ENCODE results near the gene ADAM8. TPM values are rescaled to one million over a fixed set of nuclear protein-coding genes. Genes with fewer than 3 reads are reported as not detected.

The ADAM8 gene
- total RNA-seq, 1 experiment from 2014 or later: 3.7 TPM

DNA sequence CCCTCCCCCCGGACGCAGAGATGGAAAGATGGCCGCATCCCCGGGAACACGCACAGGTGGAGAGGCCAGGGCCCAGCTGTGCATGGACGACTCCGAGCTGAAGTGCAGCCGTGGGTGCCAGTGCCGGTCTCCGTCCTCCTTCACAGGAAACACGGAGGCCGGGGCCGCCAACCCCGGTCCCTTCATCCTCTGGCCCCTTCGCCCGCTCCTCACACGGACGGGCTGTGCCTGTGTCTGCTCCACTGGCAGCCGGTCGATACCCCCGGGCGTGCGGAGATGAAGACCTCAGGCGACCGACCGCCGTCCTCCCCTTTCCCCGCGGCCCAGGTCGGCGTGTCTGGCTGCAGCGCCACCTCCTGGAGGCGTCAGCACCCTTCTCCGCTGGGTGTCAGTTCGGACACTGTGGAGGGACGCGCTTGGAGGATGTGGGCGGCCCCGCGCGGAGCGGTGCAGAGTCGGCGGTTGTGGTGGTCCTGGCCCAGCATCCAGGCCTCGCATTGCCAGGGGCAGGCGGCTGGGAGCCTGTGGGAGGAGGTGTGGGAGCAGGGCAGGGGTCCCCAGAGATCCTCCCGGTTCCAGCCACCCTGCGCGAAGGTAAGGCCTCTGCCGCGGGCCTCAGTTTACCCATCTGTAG lies 41.9 kb upstream of the ADAM8 start:
- Histone ChIP-seq H3K27me3 (ENCODE audit: control insufficient read depth, insufficient read depth, low read length) (no peaks in the 10 kb centered on the region), H3K36me3 (ENCODE audit: control insufficient read depth, insufficient read depth, low read length) (no peaks in the 10 kb centered on the region), H3K4me1 (ENCODE audit: control insufficient read depth, insufficient read depth, low read length) (no peaks in the 10 kb centered on the region), H3K9me3 (ENCODE audit: control insufficient read depth, insufficient read depth, low read depth, low read length) (no peaks in the 10 kb centered on the region), H3K4me3 (ENCODE audit: low read depth in 2 of 2, low read length in 2 of 2) (peak overlapping the region; percentile 57 to 61), H3K27ac (ENCODE audit: low read length) (no peak overlapping the region; the same call in 1 of the 2 replicates)
- TF ChIP-seq, protein P1, sequence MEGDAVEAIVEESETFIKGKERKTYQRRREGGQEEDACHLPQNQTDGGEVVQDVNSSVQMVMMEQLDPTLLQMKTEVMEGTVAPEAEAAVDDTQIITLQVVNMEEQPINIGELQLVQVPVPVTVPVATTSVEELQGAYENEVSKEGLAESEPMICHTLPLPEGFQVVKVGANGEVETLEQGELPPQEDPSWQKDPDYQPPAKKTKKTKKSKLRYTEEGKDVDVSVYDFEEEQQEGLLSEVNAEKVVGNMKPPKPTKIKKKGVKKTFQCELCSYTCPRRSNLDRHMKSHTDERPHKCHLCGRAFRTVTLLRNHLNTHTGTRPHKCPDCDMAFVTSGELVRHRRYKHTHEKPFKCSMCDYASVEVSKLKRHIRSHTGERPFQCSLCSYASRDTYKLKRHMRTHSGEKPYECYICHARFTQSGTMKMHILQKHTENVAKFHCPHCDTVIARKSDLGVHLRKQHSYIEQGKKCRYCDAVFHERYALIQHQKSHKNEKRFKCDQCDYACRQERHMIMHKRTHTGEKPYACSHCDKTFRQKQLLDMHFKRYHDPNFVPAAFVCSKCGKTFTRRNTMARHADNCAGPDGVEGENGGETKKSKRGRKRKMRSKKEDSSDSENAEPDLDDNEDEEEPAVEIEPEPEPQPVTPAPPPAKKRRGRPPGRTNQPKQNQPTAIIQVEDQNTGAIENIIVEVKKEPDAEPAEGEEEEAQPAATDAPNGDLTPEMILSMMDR (IDR thresholded peaks at IDR 0.05): peak; percentile 96
- TF ChIP-seq, protein P2, sequence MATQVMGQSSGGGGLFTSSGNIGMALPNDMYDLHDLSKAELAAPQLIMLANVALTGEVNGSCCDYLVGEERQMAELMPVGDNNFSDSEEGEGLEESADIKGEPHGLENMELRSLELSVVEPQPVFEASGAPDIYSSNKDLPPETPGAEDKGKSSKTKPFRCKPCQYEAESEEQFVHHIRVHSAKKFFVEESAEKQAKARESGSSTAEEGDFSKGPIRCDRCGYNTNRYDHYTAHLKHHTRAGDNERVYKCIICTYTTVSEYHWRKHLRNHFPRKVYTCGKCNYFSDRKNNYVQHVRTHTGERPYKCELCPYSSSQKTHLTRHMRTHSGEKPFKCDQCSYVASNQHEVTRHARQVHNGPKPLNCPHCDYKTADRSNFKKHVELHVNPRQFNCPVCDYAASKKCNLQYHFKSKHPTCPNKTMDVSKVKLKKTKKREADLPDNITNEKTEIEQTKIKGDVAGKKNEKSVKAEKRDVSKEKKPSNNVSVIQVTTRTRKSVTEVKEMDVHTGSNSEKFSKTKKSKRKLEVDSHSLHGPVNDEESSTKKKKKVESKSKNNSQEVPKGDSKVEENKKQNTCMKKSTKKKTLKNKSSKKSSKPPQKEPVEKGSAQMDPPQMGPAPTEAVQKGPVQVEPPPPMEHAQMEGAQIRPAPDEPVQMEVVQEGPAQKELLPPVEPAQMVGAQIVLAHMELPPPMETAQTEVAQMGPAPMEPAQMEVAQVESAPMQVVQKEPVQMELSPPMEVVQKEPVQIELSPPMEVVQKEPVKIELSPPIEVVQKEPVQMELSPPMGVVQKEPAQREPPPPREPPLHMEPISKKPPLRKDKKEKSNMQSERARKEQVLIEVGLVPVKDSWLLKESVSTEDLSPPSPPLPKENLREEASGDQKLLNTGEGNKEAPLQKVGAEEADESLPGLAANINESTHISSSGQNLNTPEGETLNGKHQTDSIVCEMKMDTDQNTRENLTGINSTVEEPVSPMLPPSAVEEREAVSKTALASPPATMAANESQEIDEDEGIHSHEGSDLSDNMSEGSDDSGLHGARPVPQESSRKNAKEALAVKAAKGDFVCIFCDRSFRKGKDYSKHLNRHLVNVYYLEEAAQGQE (IDR thresholded peaks at IDR 0.05; ENCODE audit: insufficient read depth in 1 of 2, low read depth in 2 of 2, low read length in 1 of 2): no peak
- TF ChIP-seq SIN3A (IDR thresholded peaks at IDR 0.05; ENCODE audit: borderline replicate concordance, insufficient read depth, low read depth, low read length): 0 out of 2 replicates have a peak, but pooled peaks have one; percentile 41
- no peak for TF ChIP-seq TCF7L2 (IDR thresholded peaks at IDR 0.05; ENCODE audit: low read depth, low read length)
- no peak for TF ChIP-seq POLR2AphosphoS5 (IDR thresholded peaks at IDR 0.05; ENCODE audit: low read depth, low read length)
- ChIA-PET POLR2A (no interaction called here), CTCF (no interaction called here)
- DNase-seq (ENCODE audit: low read depth, low spot score) (no peak), ATAC-seq (peak; percentile 95)
- BruUV-seq (replicated peaks): no TSS peak
- intact Hi-C loops (cut with micrococcal nuclease; ENCODE audit: unreplicated experiment): no loop called here
- in situ Hi-C loops (cut with HindIII; ENCODE audit: low pct_unique_long_range_greater_than_20kb, low sequenced_read_pairs): no loop called here

DNA sequence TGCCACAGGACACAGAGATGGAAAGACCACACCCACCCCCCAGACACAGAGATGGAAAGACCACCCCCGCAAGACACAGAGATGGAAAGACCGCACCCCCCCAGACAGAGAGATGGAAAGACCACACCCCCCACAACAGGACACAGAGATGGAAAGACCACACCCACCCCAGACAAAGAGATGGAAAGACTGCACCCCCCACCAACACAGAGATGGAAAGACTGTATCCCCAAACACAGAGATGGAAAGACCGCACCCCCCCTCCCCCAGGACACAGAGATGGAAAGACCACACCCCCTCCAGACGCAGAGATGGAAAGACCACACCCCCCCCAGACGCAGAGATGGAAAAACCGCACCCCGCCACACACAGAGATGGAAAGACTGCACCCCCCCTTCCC lies 40.1 kb upstream of the ADAM8 start:
- intact Hi-C loops (cut with micrococcal nuclease; ENCODE audit: unreplicated experiment) (no loop called here), in situ Hi-C loops (cut with HindIII; ENCODE audit: low pct_unique_long_range_greater_than_20kb, low sequenced_read_pairs) (no loop called here)
- ChIA-PET POLR2A (no interaction called here), CTCF (interaction anchor here (0.6 kb wide), 1 partner anchor 20 kb away, joined by 5 read pairs; the partner anchor contains the start of gene CALY)
- DNase-seq (ENCODE audit: low read depth, low spot score) (no peak), ATAC-seq (no peak)
- TF ChIP-seq SIN3A (IDR thresholded peaks at IDR 0.05; ENCODE audit: borderline replicate concordance, insufficient read depth, low read depth, low read length) (no peak), TCF7L2 (IDR thresholded peaks at IDR 0.05; ENCODE audit: low read depth, low read length) (no peak), POLR2AphosphoS5 (IDR thresholded peaks at IDR 0.05; ENCODE audit: low read depth, low read length) (no peak)
- TF ChIP-seq, protein P1 (IDR thresholded peaks at IDR 0.05): no peak
- TF ChIP-seq, protein P2 (IDR thresholded peaks at IDR 0.05; ENCODE audit: insufficient read depth in 1 of 2, low read depth in 2 of 2, low read length in 1 of 2): no peak
- H3K4me1 ChIP-seq (ENCODE audit: control insufficient read depth, insufficient read depth, low read length): no peaks in the 10 kb centered on the region
- H3K36me3 ChIP-seq (ENCODE audit: control insufficient read depth, insufficient read depth, low read length): no peaks in the 10 kb centered on the region
- H3K9me3 ChIP-seq (ENCODE audit: control insufficient read depth, insufficient read depth, low read depth, low read length): no peaks in the 10 kb centered on the region
- no peaks in the 10 kb centered on the region for H3K27me3 ChIP-seq (ENCODE audit: control insufficient read depth, insufficient read depth, low read length)
- no peak overlapping the region for H3K4me3 ChIP-seq (ENCODE audit: low read depth in 2 of 2, low read length in 2 of 2)
- no TSS peak for BruUV-seq (replicated peaks)
- H3K27ac ChIP-seq (ENCODE audit: low read length): no peak overlapping the region
